ENCODE results near the gene CSPG4. TPM values are rescaled to one million over a fixed set of nuclear protein-coding genes. Genes with fewer than 3 reads are reported as not detected.
A peak's percentile ranks its signal among the peaks of the same experiment; 100 is the strongest.
"Not testable (repeated sequence)": the region's sequence is repeated elsewhere in the genome, so short reads cannot be mapped to it uniquely, and the experiment has no call there.

CSPG4 gene
- total RNA-seq, 6 experiments from 2014 or later, result 0.12 to 0.29 (median 0.20) TPM

DNA sequence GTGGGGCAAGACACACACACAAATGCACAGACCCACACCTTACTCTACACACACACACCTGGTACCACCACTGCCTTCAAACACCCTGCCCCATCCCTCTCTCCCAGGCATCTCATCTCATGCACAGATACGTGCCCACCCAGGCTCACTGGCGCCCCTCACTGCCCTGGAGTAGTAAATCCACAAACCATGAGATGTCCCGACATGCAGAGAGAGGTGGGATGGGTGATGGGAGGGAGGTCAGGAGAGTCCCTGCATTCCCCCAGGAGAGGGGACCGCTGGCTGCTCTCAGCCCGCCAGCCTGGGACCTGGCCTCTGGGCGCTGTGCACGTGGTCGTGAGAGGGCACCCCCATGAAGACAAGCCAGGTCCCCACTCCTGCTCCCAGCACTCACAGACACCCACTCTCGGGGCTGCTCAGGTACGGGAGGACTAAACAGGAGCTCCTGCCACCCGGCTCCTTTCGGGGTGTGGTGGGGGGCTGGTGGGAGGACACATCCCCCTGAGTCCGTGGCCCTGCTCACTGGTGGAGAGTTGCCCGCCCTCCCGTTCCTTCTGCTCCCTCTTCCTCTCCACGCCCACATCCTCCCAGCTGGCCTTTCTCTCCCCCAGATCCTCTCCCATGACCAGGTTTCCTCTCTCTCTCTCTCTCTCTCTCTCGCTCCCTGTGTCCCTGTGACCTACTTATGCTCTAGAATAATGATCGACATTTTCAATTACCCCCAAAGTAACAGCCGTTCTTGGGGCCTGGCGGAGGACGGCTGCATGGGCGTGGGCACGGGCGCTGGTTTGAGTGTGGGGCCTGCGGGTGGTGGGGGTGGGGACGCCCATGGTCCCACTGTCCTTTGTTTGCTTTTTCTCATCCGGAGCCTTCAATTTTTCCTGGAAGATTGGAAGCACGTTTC lies 18.9 kb upstream of the CSPG4 start:
- intact Hi-C loops (cut with DNase I), result no loop called here
- Histone ChIP-seq H3K9me3 (no peaks in the 10 kb centered on the region), H3K27ac (no peak overlapping the region), H3K27me3 (no peaks in the 10 kb centered on the region), H3K4me3 (no peak overlapping the region), H3K36me3 (no peaks in the 10 kb centered on the region), H3K4me1 (no peaks in the 10 kb centered on the region)
- peak; percentile 4 to 46 (median 32) for ATAC-seq
- 49% methylated on average over 14 of the region's 28 CpGs for WGBS (ENCODE audit: insufficient coverage, low coverage, low lambda C conversion rate, missing lambda C conversion rate)
- DNase-seq, result peak in 2 of 3 donors; percentile 44 to 51
- TF ChIP-seq, protein P1, sequence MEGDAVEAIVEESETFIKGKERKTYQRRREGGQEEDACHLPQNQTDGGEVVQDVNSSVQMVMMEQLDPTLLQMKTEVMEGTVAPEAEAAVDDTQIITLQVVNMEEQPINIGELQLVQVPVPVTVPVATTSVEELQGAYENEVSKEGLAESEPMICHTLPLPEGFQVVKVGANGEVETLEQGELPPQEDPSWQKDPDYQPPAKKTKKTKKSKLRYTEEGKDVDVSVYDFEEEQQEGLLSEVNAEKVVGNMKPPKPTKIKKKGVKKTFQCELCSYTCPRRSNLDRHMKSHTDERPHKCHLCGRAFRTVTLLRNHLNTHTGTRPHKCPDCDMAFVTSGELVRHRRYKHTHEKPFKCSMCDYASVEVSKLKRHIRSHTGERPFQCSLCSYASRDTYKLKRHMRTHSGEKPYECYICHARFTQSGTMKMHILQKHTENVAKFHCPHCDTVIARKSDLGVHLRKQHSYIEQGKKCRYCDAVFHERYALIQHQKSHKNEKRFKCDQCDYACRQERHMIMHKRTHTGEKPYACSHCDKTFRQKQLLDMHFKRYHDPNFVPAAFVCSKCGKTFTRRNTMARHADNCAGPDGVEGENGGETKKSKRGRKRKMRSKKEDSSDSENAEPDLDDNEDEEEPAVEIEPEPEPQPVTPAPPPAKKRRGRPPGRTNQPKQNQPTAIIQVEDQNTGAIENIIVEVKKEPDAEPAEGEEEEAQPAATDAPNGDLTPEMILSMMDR (IDR thresholded peaks at IDR 0.05), result no peak
- TF ChIP-seq POLR2A (IDR thresholded peaks at IDR 0.05), result no peak

- H3K9me3 ChIP-seq; H3K36me3 ChIP-seq; H3K27me3 ChIP-seq; H3K27ac ChIP-seq; H3K4me1 ChIP-seq; ATAC-seq; H3K4me3 ChIP-seq; intact Hi-C loops (cut with DNase I): not testable (repeated sequence)
- DNase-seq, result peak in 2 of 3 donors; percentile 16 to 31
- WGBS (ENCODE audit: insufficient coverage, low coverage, low lambda C conversion rate, missing lambda C conversion rate), result 86% methylated on average over 2 of the region's 17 CpGs
These were observed 18.0 kb upstream of the CSPG4 start for GRCh38 chr15:75730376-75731247.

GRCh38 chr15:75729326-75730069 lies 16.9 kb upstream of the CSPG4 start:
- no peaks in the 10 kb centered on the region for H3K9me3 ChIP-seq
- intact Hi-C loops (cut with DNase I), result loop anchor here (5.0 to 10.0 kb wide), 2 partner anchors 65 to 68 kb away; no protein-coding TSS in a partner anchor
- no peaks in the 10 kb centered on the region for H3K27me3 ChIP-seq
- H3K27ac ChIP-seq, result no peak overlapping the region
- no peaks in the 10 kb centered on the region for H3K4me1 ChIP-seq
- ATAC-seq (no peak), DNase-seq (peak in 2 of 3 donors; percentile 10 to 31)
- WGBS (ENCODE audit: insufficient coverage, low coverage, low lambda C conversion rate, missing lambda C conversion rate), result 66% methylated on average over 6 of the region's 10 CpGs
- TF ChIP-seq POLR2A (IDR thresholded peaks at IDR 0.05), result no peak
- TF ChIP-seq, protein P1 (IDR thresholded peaks at IDR 0.05), result no peak
- no peak overlapping the region for H3K4me3 ChIP-seq
- no peaks in the 10 kb centered on the region for H3K36me3 ChIP-seq

GRCh38 chr15:75727851-75728715 lies 15.4 kb upstream of the CSPG4 start:
- intact Hi-C loops (cut with DNase I), result loop anchor here (5.0 to 10.0 kb wide), 2 partner anchors 67 to 69 kb away; no protein-coding TSS in a partner anchor
- DNase-seq, result peak; percentile 70 to 76 (median 72)
- peaks cover 0 to 12% (median 2%) of the 10 kb centered on the region in 4 donors for H3K4me1 ChIP-seq
- H3K36me3 ChIP-seq, result no peaks in the 10 kb centered on the region
- TF ChIP-seq POLR2A (IDR thresholded peaks at IDR 0.05), result no peak
- TF ChIP-seq, protein P1 (IDR thresholded peaks at IDR 0.05), result peak; percentile 63 to 70 (median 68)
- 21% methylated on average over 8 of the region's 17 CpGs for WGBS (ENCODE audit: insufficient coverage, low coverage, low lambda C conversion rate, missing lambda C conversion rate)
- peak; percentile 57 to 68 (median 59) for ATAC-seq
- H3K9me3 ChIP-seq, result no peaks in the 10 kb centered on the region
- no peak overlapping the region for H3K27ac ChIP-seq
- H3K27me3 ChIP-seq, result no peaks in the 10 kb centered on the region
- H3K4me3 ChIP-seq, result no peak overlapping the region

Data from right lobe of liver (tissue), 6 donors.